ENCODE results near the gene COPE.

DNA sequence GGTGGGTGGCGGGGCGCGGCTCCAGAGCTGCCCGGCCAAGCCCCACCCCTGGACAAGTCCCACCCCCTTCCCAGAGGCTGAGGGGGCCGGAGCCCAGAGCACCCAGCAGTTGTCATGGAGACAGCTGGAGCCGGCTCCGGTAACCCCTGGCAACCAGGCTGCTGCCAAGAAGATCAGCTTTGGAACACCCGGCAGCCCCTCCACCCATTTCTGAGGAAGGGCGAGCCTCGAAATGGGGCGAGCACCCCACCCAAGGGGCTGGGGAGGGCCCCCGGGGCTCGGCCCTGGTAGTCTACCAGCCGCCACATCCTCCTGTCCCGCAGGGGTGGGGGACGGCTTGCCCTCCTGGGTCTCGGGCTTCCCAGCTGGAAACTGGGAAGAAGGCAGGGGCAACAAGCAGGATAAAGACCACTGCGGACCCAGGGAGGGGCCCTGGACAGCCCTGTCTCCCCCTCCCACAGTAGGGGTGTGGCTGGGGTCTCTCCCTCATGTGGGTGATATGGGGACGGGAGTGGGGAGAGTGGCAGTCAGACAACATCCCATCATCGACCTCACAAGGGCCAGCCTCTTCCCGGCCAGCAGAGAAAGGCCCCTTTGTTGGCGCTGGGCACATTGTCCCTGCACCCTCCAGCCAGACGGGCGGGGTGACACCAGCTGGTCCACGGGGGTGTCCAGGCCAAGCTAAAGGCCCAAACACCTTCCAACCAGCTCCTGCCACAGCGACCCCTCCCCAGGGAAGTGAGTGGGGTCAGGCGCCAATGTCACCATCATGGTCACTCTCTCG is 24.7 kb downstream of the COPE start:
- TF ChIP-seq, protein P1, sequence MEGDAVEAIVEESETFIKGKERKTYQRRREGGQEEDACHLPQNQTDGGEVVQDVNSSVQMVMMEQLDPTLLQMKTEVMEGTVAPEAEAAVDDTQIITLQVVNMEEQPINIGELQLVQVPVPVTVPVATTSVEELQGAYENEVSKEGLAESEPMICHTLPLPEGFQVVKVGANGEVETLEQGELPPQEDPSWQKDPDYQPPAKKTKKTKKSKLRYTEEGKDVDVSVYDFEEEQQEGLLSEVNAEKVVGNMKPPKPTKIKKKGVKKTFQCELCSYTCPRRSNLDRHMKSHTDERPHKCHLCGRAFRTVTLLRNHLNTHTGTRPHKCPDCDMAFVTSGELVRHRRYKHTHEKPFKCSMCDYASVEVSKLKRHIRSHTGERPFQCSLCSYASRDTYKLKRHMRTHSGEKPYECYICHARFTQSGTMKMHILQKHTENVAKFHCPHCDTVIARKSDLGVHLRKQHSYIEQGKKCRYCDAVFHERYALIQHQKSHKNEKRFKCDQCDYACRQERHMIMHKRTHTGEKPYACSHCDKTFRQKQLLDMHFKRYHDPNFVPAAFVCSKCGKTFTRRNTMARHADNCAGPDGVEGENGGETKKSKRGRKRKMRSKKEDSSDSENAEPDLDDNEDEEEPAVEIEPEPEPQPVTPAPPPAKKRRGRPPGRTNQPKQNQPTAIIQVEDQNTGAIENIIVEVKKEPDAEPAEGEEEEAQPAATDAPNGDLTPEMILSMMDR (IDR thresholded peaks at IDR 0.05), result no peak
- no peak for TF ChIP-seq POLR2A (IDR thresholded peaks at IDR 0.05)

Data from transverse colon (tissue), 3 donors.